ENCODE measurements around the gene SDC4. TPM values are rescaled to one million over a fixed set of nuclear protein-coding genes. Genes with fewer than 3 reads are reported as not detected.

SDC4 gene
- total and polyA plus RNA-seq, 9 of the 15 experiments (the other 6 are each of a cell fraction or from before 2014, with no cell fraction given): 2.1 to 10.7 (median 6.3) TPM

DNA sequence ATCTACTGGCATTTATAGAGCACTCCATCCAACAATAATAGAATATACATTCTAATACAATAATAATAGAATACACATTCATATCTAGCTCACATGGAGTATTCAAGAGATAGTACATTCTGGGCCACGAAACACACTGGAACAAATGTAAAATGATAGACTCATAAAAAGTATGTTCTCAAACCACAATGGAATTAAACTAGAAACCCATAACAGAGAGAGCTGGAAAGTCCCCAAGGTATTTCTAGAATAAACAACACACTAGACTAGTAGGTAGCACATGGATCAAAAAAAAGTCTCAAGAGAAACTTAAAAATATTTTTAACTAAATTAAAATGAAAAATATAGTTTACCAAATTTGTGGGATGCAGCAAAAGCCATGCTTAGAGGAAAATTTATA, 39.0 kb upstream of the SDC4 start:
- POLR2A ChIA-PET: no interaction called here
- FAIRE-seq: no peak
- no peaks in the 10 kb centered on the region for H3K9me1 ChIP-seq (ENCODE audit: control insufficient read depth, insufficient read depth, low read length)
- WGBS (ENCODE audit: insufficient coverage, low coverage, missing lambda C conversion rate): 13% methylated on average over 1 of the region's 1 CpG
- no peak for DNase-seq (ENCODE audit: extremely low read depth in 1 of 4, low spot score in 3 of 4)
- H4K20me1 ChIP-seq (replicated peaks; ENCODE audit: control insufficient read depth, insufficient read depth, low read length): no peaks in the 10 kb centered on the region
- no peaks in the 10 kb centered on the region for H3K9me3 ChIP-seq (replicated peaks; ENCODE audit: control insufficient read depth, insufficient read depth, low read depth, low read length)
- no peak overlapping the region for H3K4me3 ChIP-seq
- ATAC-seq: no peak
- H3K79me2 ChIP-seq (ENCODE audit: control insufficient read depth, insufficient read depth, low read length): no peaks in the 10 kb centered on the region
- H3K27me3 ChIP-seq (ENCODE audit: control insufficient read depth in 2 of 2, insufficient read depth in 2 of 2, low read length in 2 of 2): no peaks in the 10 kb centered on the region
- no peak overlapping the region for H3K9ac ChIP-seq (ENCODE audit: insufficient read depth in 1 of 2, low read depth in 2 of 2, low read length in 2 of 2)
- in situ Hi-C loops (cut with MboI): no loop called here
- intact Hi-C loops (cut with micrococcal nuclease): no loop called here
- no peaks in the 10 kb centered on the region for H3K36me3 ChIP-seq (ENCODE audit: control insufficient read depth, insufficient read depth, low read length)
- CTCF ChIA-PET (ENCODE audit: low intra/inter-chr PET ratio): no interaction called here
- H2AFZ ChIP-seq (ENCODE audit: low read depth, low read length): no peak overlapping the region
- no peak overlapping the region for H3K27ac ChIP-seq (ENCODE audit: extremely low read depth, low read depth, low read length)
- H3K4me1 ChIP-seq (replicated peaks in 1 of 2; ENCODE audit: control insufficient read depth in 2 of 2, insufficient read depth in 2 of 2, low read length in 2 of 2): no peaks in the 10 kb centered on the region
- no peak overlapping the region for H3K4me2 ChIP-seq (ENCODE audit: insufficient read depth, low read length)
- BruUV-seq (replicated peaks): no TSS peak
- TF ChIP-seq STAG1 (CRISPR knock-in tag; IDR thresholded peaks at IDR 0.05; ENCODE audit: borderline replicate concordance) (no peak), ETV6 (IDR thresholded peaks at IDR 0.05; ENCODE audit: borderline replicate concordance in 1 of 2, low read depth in 2 of 2, low read length in 1 of 2) (no peak), ETV6 (CRISPR knock-in tag; IDR thresholded peaks at IDR 0.05; ENCODE audit: borderline replicate concordance) (no peak), SP2 (IDR thresholded peaks at IDR 0.05; ENCODE audit: extremely low read depth, low read depth, low read length, poor library complexity, severe bottlenecking) (no peak), NFATC3 (IDR thresholded peaks at IDR 0.05) (no peak), MXI1 (IDR thresholded peaks at IDR 0.05; ENCODE audit: low read depth, low read length) (no peak), ZSCAN29 (IDR thresholded peaks at IDR 0.05) (no peak)
- TF ChIP-seq, protein P1, sequence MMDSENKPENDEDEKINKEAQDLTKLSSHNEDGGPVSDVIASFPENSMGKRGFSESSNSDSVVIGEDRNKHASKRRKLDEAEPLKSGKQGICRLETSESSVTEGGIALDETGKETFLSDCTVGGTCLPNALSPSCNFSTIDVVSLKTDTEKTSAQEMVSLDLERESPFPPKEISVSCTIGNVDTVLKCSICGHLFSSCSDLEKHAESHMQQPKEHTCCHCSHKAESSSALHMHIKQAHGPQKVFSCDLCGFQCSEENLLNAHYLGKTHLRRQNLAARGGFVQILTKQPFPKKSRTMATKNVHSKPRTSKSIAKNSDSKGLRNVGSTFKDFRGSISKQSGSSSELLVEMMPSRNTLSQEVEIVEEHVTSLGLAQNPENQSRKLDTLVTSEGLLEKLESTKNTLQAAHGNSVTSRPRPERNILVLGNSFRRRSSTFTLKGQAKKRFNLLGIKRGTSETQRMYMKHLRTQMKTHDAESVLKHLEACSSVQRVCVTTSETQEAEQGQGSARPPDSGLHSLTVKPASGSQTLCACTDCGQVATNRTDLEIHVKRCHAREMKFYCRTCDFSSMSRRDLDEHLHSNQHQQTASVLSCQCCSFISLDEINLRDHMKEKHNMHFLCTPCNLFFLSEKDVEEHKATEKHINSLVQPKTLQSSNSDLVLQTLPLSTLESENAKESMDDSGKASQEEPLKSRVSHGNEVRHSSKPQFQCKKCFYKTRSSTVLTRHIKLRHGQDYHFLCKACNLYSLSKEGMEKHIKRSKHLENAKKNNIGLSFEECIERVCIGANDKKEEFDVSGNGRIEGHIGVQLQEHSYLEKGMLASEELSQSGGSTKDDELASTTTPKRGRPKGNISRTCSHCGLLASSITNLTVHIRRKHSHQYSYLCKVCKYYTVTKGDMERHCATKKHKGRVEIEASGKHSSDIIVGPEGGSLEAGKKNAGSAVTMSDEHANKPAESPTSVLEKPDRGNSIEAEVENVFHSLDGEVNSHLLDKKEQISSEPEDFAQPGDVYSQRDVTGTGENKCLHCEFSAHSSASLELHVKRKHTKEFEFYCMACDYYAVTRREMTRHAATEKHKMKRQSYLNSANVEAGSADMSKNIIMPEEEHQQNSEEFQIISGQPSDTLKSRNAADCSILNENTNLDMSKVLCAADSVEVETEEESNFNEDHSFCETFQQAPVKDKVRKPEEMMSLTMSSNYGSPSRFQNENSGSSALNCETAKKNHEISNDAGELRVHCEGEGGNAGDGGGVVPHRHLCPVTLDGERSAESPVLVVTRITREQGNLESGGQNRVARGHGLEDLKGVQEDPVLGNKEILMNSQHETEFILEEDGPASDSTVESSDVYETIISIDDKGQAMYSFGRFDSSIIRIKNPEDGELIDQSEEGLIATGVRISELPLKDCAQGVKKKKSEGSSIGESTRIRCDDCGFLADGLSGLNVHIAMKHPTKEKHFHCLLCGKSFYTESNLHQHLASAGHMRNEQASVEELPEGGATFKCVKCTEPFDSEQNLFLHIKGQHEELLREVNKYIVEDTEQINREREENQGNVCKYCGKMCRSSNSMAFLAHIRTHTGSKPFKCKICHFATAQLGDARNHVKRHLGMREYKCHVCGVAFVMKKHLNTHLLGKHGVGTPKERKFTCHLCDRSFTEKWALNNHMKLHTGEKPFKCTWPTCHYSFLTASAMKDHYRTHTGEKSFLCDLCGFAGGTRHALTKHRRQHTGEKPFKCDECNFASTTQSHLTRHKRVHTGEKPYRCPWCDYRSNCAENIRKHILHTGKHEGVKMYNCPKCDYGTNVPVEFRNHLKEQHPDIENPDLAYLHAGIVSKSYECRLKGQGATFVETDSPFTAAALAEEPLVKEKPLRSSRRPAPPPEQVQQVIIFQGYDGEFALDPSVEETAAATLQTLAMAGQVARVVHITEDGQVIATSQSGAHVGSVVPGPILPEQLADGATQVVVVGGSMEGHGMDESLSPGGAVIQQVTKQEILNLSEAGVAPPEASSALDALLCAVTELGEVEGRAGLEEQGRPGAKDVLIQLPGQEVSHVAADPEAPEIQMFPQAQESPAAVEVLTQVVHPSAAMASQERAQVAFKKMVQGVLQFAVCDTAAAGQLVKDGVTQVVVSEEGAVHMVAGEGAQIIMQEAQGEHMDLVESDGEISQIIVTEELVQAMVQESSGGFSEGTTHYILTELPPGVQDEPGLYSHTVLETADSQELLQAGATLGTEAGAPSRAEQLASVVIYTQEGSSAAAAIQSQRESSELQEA (IDR thresholded peaks at IDR 0.05; ENCODE audit: low read depth): no peak

Measured in K562 (cell line).